HepG2 (cell line): ENCODE data around the gene FCMR. TPM values are rescaled to one million over a fixed set of nuclear protein-coding genes. Genes with fewer than 3 reads are reported as not detected.
A peak's percentile ranks its signal among the peaks of the same experiment; 100 is the strongest.

Source experiments
- ARID5B ChIP-seq: IDR thresholded peaks from 2 replicates; pipeline ENCODE4 v1.4.0; 2020; ENCODE audit warnings: mild to moderate bottlenecking, missing genetic modification reagents
- ETV5 ChIP-seq: IDR thresholded peaks from 2 replicates; pipeline ENCODE4 v1.6.1; 2018; ENCODE audit warnings: missing biosample characterization, missing genetic modification reagents, inconsistent platforms, borderline replicate concordance
- FOXA3 ChIP-seq: IDR thresholded peaks from 2 replicates; pipeline ENCODE4 v1.6.1; 2016; ENCODE audit warnings: missing genetic modification reagents, missing compliant biosample characterization
- HOXA3 ChIP-seq: sonication (generic); formaldehyde crosslinking; IDR thresholded peaks from 2 replicates; pipeline ENCODE4 v1.5.0; 2020; ENCODE audit warnings: missing genetic modification reagents
- MTERF4 ChIP-seq: sonication (generic); formaldehyde crosslinking; IDR thresholded peaks from 2 replicates; pipeline ENCODE4 v1.8.0; 2023; ENCODE audit warnings: mild to moderate bottlenecking, missing genetic modification reagents
- SMARCE1 ChIP-seq: fragments of 450-650 bp; IDR thresholded peaks from 2 replicates; pipeline ENCODE4 v1.6.1; 2017; ENCODE audit warnings: borderline replicate concordance
- TARDBP ChIP-seq: sonication (generic); formaldehyde crosslinking; IDR thresholded peaks from 2 replicates; pipeline ENCODE4 v1.8.0; 2022; ENCODE audit warnings: mild to moderate bottlenecking, missing genetic modification reagents
- XRCC5 ChIP-seq: fragments of 200-400 bp; formaldehyde crosslinking; optimal IDR thresholded peaks from 2 replicates; pipeline ENCODE3; 2017; ENCODE audit warnings: mild to moderate bottlenecking, low read length
- ZBTB20 ChIP-seq: sonication (generic); formaldehyde crosslinking; IDR thresholded peaks from 2 replicates; pipeline ENCODE4 v1.8.1; 2023; ENCODE audit warnings: missing genetic modification reagents, low read depth, mild to moderate bottlenecking, borderline replicate concordance
- ZBTB26 ChIP-seq: IDR thresholded peaks from 2 replicates; pipeline ENCODE4 v1.6.1; 2016; ENCODE audit warnings: missing compliant biosample characterization, missing genetic modification reagents, borderline replicate concordance
- ZBTB34 ChIP-seq: sonication (generic); formaldehyde crosslinking; IDR thresholded peaks from 2 replicates; pipeline ENCODE4 v1.8.0; 2022; ENCODE audit warnings: mild to moderate bottlenecking, missing genetic modification reagents
- ZNF292 ChIP-seq: sonication (generic); formaldehyde crosslinking; IDR thresholded peaks from 2 replicates; pipeline ENCODE4 v1.8.1; 2022; ENCODE audit warnings: mild to moderate bottlenecking, low read depth, missing genetic modification reagents, borderline replicate concordance
- ZNF512B ChIP-seq: sonication (generic); formaldehyde crosslinking; IDR thresholded peaks from 2 replicates; pipeline ENCODE4 v1.5.1; 2020; ENCODE audit warnings: missing genetic modification reagents, mild to moderate bottlenecking, borderline replicate concordance
- ZNF790 ChIP-seq: sonication (generic); formaldehyde crosslinking; IDR thresholded peaks from 2 replicates; pipeline ENCODE4 v1.8.0; 2022; ENCODE audit warnings: missing genetic modification reagents, mild to moderate bottlenecking, borderline replicate concordance
- ZNF878 ChIP-seq: sonication (generic); formaldehyde crosslinking; IDR thresholded peaks from 2 replicates; pipeline ENCODE4 v1.8.1; 2023; ENCODE audit warnings: mild to moderate bottlenecking, missing genetic modification reagents, moderate library complexity
- polyA plus RNA-seq, 8 experiments: library from polyadenylated mRNA; depleted of rRNA in 3 of 8; stranded (reverse) in 7 of 8; unstranded in 1 of 8; fragments of >200 nt; fragmentation: Illumina TruSeq in 4 of 8; extraction: Trizol in 4 of 8; gene quantifications; 2 replicates each; pipeline versions ENCODE4 v1.2.1 to v1.2.3, GENCODE V29; 2011 to 2016; ENCODE audit warnings: low read depth in 4 of 8, missing spikeins in 1 of 8, mixed read lengths in 1 of 8; ENCODE audit not compliant: insufficient read depth in 1 of 8
- total RNA-seq, 5 experiments: library from RNA; depleted of rRNA; stranded (reverse); fragments of >200 nt; fragmentation: Illumina TruSeq; extraction: Trizol; gene quantifications; 2 replicates each; pipeline ENCODE4 v1.2.3, GENCODE V29; 2016; ENCODE audit warnings: low read depth in 1 of 5

The FCMR gene
- total and polyA plus RNA-seq, 2 of the 13 experiments (the other 11 are each of a cell fraction or from before 2014, with no cell fraction given), result not detected

- TF ChIP-seq HOXA3 (CRISPR knock-in tag) (peak; percentile 44; the same call in 1 of the 2 replicates), TARDBP (0 out of 2 replicates have a peak, but pooled peaks have one; percentile 20), SMARCE1 (no peak), MTERF4 (CRISPR knock-in tag) (no peak), ZNF790 (CRISPR knock-in tag) (no peak), ZNF878 (CRISPR knock-in tag) (peak; percentile 73; the same call in 1 of the 2 replicates), ARID5B (CRISPR knock-in tag) (no peak; the same call in 1 of the 2 replicates), ZBTB34 (CRISPR knock-in tag) (peak; percentile 74; the same call in 1 of the 2 replicates), ZBTB26 (CRISPR knock-in tag) (0 out of 2 replicates have a peak, but pooled peaks have one; percentile 28), ZNF292 (CRISPR knock-in tag) (peak; percentile 57; the same call in 1 of the 2 replicates), FOXA3 (peak; percentile 71; the same call in 1 of the 2 replicates), XRCC5 (peak; percentile 19), ZNF512B (CRISPR knock-in tag) (no peak), ETV5 (peak; percentile 33; the same call in 1 of the 2 replicates), ZBTB20 (0 out of 2 replicates have a peak, but pooled peaks have one; percentile 26)
Measured at GRCh38 chr1:206951318-206952100, 29.8 kb upstream of the FCMR start (continued).
